Middle frontal gyrus (tissue), 1 donor: ENCODE results near the gene SNRPB.
"Not testable (repeated sequence)": the region's sequence is repeated elsewhere in the genome, so short reads cannot be mapped to it uniquely, and the experiment has no call there.

ENCODE experiments used
- DNase-seq: peaks from one replicate; pipeline ENCODE4 v3.0.0-alpha.2; 2015; ENCODE audit warnings: low spot score; ENCODE audit errors: extremely low spot score

Gene SNRPB

GRCh38 chr20:2470423-2471193 lies at the start of gene SNRPB:
TSS of gene SNRPB (minus strand) at chr20:2470789. CDS start at chr20:2470690, 99 bp downstream.
- DNase-seq = peak; percentile 98

- no peak for DNase-seq
These were observed 48.7 kb upstream of the SNRPB start for GRCh38 chr20:2519115-2519809.

GRCh38 chr20:2518558-2518957 lies 48.0 kb upstream of the SNRPB start:
- DNase-seq = no peak

GRCh38 chr20:2518096-2518495 lies 47.5 kb upstream of the SNRPB start:
- no peak for DNase-seq

- DNase-seq = no peak
These were observed 45.8 kb upstream of the SNRPB start for GRCh38 chr20:2516399-2516798.

GRCh38 chr20:2515203-2515602 lies 44.6 kb upstream of the SNRPB start:
- DNase-seq = no peak

- DNase-seq = no peak
These were observed 39.2 kb upstream of the SNRPB start for GRCh38 chr20:2509794-2510193.

- no peak for DNase-seq
These were observed 38.8 kb upstream of the SNRPB start for GRCh38 chr20:2509468-2509781.

- peak; percentile 78 for DNase-seq
These were observed 38.3 kb upstream of the SNRPB start, which contains the start of gene ZNF343 for GRCh38 chr20:2508631-2509467. TSS of gene ZNF343 (minus strand) at chr20:2508915. CDS start at chr20:2493895, 15,020 bp downstream.

GRCh38 chr20:2507875-2508630 lies 37.5 kb upstream of the SNRPB start:
- DNase-seq = no peak

- DNase-seq = no peak
These were observed 36.9 kb upstream of the SNRPB start for GRCh38 chr20:2507464-2507863.

GRCh38 chr20:2506426-2506825 lies 35.8 kb upstream of the SNRPB start:
- not testable (repeated sequence) for DNase-seq

- DNase-seq = not testable (repeated sequence)
These were observed 34.2 kb upstream of the SNRPB start for GRCh38 chr20:2504803-2505202.

GRCh38 chr20:2502808-2503384 lies 32.3 kb upstream of the SNRPB start:
- not testable (repeated sequence) for DNase-seq

- DNase-seq = no peak
These were observed 15.1 kb upstream of the SNRPB start for GRCh38 chr20:2485661-2486060.

GRCh38 chr20:2485080-2485479 lies 14.5 kb upstream of the SNRPB start:
- DNase-seq = no peak

- peak; percentile 55 for DNase-seq
These were observed 12.9 kb upstream of the SNRPB start for GRCh38 chr20:2483504-2483903.

- DNase-seq = no peak
These were observed 9.8 kb upstream of the SNRPB start for GRCh38 chr20:2480381-2480780.

- DNase-seq = no peak
These were observed 6.4 kb upstream of the SNRPB start for GRCh38 chr20:2476742-2477615.
